GM18909 (cell line): ENCODE data around the gene APBA2.

Source experiments
- ATAC-seq: cut with Tn5 transposase; IDR thresholded peaks from one replicate; pipeline ENCODE4 v1.9.1; 2021; ENCODE audit warnings: mild to moderate bottlenecking; ENCODE audit not compliant: unreplicated experiment, poor library complexity

APBA2 gene

GRCh38 chr15:28954466-28955159 lies 68.8 kb downstream of the APBA2 start:
- no peak for ATAC-seq

- peak; percentile 56 for ATAC-seq
Measured at GRCh38 chr15:28955160-28955992, 69.6 kb downstream of the APBA2 start.

- ATAC-seq = no peak
Measured at GRCh38 chr15:28955993-28956421, 70.2 kb downstream of the APBA2 start.

GRCh38 chr15:28956491-28956890 lies 70.7 kb downstream of the APBA2 start:
- ATAC-seq = no peak

GRCh38 chr15:28957606-28958498 lies 72.1 kb downstream of the APBA2 start:
- ATAC-seq = no peak

GRCh38 chr15:28959326-28959725 lies 73.6 kb downstream of the APBA2 start:
- no peak for ATAC-seq

- no peak for ATAC-seq
Measured at GRCh38 chr15:28960979-28961378, 75.2 kb downstream of the APBA2 start.

- no peak for ATAC-seq
Measured at GRCh38 chr15:28961391-28961790, 75.6 kb downstream of the APBA2 start.

- no peak for ATAC-seq
Measured at GRCh38 chr15:28962851-28963710, 77.3 kb downstream of the APBA2 start.

GRCh38 chr15:28963711-28964081 lies 77.9 kb downstream of the APBA2 start:
- no peak for ATAC-seq

GRCh38 chr15:28964098-28964497 lies 78.3 kb downstream of the APBA2 start:
- no peak for ATAC-seq

- no peak for ATAC-seq
Measured at GRCh38 chr15:28967066-28967465, 81.3 kb downstream of the APBA2 start.

GRCh38 chr15:28967990-28968389 lies 82.2 kb downstream of the APBA2 start:
- no peak for ATAC-seq

- ATAC-seq = no peak
Measured at GRCh38 chr15:28969511-28970085, 83.8 kb downstream of the APBA2 start.

GRCh38 chr15:28974142-28974541 lies 88.4 kb downstream of the APBA2 start:
- ATAC-seq = no peak

GRCh38 chr15:28975766-28976179 lies 90.0 kb downstream of the APBA2 start:
- no peak for ATAC-seq

- ATAC-seq = no peak
Measured at GRCh38 chr15:28977377-28978010, 91.7 kb downstream of the APBA2 start.

- ATAC-seq = no peak
Measured at GRCh38 chr15:28978011-28978378, 92.2 kb downstream of the APBA2 start.

- ATAC-seq = no peak
Measured at GRCh38 chr15:28978661-28979060, 92.9 kb downstream of the APBA2 start.
